ENCODE data around the gene CKS2. TPM values are rescaled to one million over a fixed set of nuclear protein-coding genes. Genes with fewer than 3 reads are reported as not detected.

Gene CKS2
- total RNA-seq, 1 experiment from 2014 or later = 90.4 TPM

DNA sequence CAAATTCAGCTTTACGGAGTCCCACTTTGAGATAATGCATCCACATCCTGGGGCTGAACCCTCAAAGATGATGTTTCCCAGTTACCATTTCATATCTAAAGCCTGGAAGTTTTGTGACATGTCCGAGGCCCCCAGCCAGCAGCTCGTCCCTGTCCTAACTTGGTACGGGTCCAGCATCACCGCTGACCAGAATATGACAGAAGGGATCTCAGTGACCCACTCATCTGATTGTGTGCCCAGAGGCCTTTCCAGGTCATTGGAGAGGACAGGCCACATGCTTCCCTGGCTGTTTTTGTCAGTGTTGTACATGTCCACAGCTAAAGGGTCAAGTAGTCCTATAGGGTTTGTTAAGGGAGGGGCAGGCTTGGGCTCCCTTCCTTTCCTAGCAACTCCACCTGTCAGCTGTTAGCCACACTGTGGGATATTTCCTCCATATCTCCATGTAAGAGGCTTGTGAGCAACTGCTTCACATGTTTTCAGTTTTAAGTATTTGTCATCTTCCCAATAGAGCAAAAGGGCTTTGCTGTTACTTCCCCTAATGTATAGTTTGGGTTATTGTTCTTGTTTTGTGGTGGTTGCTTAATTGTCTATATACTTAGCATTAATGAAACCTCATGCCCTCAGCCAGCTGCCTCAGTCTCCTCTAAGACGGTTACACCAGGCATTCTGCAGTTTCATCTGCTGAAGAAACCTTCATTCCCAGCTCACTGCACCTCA is 40.7 kb downstream of the CKS2 start:
- Mint-ChIP-seq H3K4me3 (ENCODE audit: unreplicated experiment) (no peak overlapping the region), H3K4me1 (ENCODE audit: insufficient read depth, unreplicated experiment) (no peaks in the 10 kb centered on the region), H3K27me3 (ENCODE audit: insufficient read depth, unreplicated experiment) (no peaks in the 10 kb centered on the region), H3K36me3 (ENCODE audit: insufficient read depth, unreplicated experiment) (peaks cover 87% of the 10 kb centered on the region), H3K27ac (ENCODE audit: low read depth, unreplicated experiment) (no peak overlapping the region), H3K9me3 (ENCODE audit: unreplicated experiment) (no peaks in the 10 kb centered on the region)
- CTCF ChIA-PET = interaction anchor here (0.6 to 1.6 kb wide), 2 partner anchors 46 to 197 kb away, joined by 3 to 4 read pairs; no protein-coding TSS in a partner anchor
- intact Hi-C loops (cut with micrococcal nuclease) = no loop called here
- no peak for DNase-seq (ENCODE audit: unreplicated experiment)
- TF ChIP-seq, protein P1, sequence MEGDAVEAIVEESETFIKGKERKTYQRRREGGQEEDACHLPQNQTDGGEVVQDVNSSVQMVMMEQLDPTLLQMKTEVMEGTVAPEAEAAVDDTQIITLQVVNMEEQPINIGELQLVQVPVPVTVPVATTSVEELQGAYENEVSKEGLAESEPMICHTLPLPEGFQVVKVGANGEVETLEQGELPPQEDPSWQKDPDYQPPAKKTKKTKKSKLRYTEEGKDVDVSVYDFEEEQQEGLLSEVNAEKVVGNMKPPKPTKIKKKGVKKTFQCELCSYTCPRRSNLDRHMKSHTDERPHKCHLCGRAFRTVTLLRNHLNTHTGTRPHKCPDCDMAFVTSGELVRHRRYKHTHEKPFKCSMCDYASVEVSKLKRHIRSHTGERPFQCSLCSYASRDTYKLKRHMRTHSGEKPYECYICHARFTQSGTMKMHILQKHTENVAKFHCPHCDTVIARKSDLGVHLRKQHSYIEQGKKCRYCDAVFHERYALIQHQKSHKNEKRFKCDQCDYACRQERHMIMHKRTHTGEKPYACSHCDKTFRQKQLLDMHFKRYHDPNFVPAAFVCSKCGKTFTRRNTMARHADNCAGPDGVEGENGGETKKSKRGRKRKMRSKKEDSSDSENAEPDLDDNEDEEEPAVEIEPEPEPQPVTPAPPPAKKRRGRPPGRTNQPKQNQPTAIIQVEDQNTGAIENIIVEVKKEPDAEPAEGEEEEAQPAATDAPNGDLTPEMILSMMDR (IDR thresholded peaks at IDR 0.05; ENCODE audit: unreplicated experiment) = no peak
- POLR2A ChIA-PET = interaction anchor here (1.0 kb wide), 1 partner anchor 9 kb away, joined by 4 read pairs; no protein-coding TSS in a partner anchor
- no TSS peak for BruUV-seq (replicated peaks)

DNA sequence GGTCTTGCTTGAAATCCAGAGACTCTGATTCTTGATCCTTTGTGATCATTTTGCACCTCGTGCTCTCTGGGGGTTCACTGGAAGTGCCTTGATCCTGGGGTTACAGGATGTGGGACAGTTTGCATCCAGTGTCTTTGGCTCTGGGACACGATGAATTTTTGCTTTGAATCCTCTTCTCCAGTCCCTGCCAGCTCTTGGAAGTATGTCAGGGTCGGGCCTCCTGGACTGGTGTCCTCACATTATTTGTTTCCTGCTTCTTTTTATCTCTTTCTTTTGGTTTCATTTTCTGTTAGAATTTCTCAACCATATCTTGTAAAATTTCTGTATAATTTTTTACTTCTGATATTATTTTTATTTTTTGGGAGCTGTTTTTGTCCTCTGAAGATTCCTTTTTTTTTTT is 41.5 kb downstream of the CKS2 start:
- CTCF ChIA-PET = no interaction called here
- Mint-ChIP-seq H3K27me3 (ENCODE audit: insufficient read depth, unreplicated experiment) (no peaks in the 10 kb centered on the region), H3K27ac (ENCODE audit: low read depth, unreplicated experiment) (no peak overlapping the region), H3K4me1 (ENCODE audit: insufficient read depth, unreplicated experiment) (no peaks in the 10 kb centered on the region), H3K36me3 (ENCODE audit: insufficient read depth, unreplicated experiment) (peaks cover 86% of the 10 kb centered on the region), H3K4me3 (ENCODE audit: unreplicated experiment) (no peak overlapping the region), H3K9me3 (ENCODE audit: unreplicated experiment) (no peaks in the 10 kb centered on the region)
- no peak for DNase-seq (ENCODE audit: unreplicated experiment)
- TF ChIP-seq, protein P1 (IDR thresholded peaks at IDR 0.05; ENCODE audit: unreplicated experiment) = no peak
- BruUV-seq (replicated peaks) = no TSS peak
- intact Hi-C loops (cut with micrococcal nuclease) = no loop called here
- POLR2A ChIA-PET = interaction anchor here (0.7 to 1.0 kb wide), 2 partner anchors 8 to 40 kb away, joined by 3 to 4 read pairs; no protein-coding TSS in a partner anchor

DNA sequence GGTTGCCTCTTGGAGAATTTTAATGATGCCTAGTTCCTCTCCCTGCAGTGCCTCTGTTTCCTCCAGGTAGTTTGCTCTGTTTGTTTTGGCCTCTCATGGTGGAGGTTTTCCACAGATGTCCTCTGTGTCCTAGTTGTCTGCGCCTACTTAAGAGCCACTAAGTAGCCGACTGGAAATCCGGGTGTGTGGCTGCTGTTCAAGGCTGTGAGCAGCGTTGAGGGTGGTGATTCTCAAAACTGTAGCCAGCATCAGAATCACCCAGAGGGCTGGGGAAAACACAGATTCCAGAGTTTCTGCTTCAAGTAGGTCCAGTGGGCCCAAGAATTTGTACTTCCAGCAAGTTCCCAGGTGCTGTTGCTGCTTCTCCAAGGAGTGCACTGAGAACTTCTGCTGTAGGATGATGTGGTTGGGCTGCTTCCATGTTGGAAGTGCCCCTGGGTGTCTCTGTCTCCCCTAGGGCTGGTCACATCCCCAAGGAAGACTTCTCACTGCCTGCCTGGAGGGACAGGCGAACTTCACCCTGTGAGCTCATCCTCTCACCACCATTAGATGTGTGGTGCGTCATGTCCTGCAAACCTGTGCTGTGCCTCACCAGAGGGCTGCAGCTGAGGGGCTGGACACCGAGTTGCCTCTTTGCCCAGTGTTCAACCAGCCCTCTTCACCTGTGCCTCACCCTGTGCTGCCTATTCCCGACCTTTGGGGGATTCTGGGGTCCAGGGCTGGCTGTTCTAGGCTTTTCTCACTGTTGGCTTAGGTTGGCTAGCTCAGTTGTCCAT is 42.1 kb downstream of the CKS2 start:
- no peak for DNase-seq (ENCODE audit: unreplicated experiment)
- Mint-ChIP-seq H3K4me1 (ENCODE audit: insufficient read depth, unreplicated experiment) (no peaks in the 10 kb centered on the region), H3K27me3 (ENCODE audit: insufficient read depth, unreplicated experiment) (no peaks in the 10 kb centered on the region), H3K4me3 (ENCODE audit: unreplicated experiment) (no peak overlapping the region), H3K27ac (ENCODE audit: low read depth, unreplicated experiment) (no peak overlapping the region), H3K9me3 (ENCODE audit: unreplicated experiment) (no peaks in the 10 kb centered on the region), H3K36me3 (ENCODE audit: insufficient read depth, unreplicated experiment) (peaks cover 84% of the 10 kb centered on the region)
- CTCF ChIA-PET = interaction anchor here (0.6 kb wide), 1 partner anchor 747 kb away, joined by 3 read pairs; no protein-coding TSS in a partner anchor
- no TSS peak for BruUV-seq (replicated peaks)
- intact Hi-C loops (cut with micrococcal nuclease) = no loop called here
- TF ChIP-seq, protein P1 (IDR thresholded peaks at IDR 0.05; ENCODE audit: unreplicated experiment) = no peak
- POLR2A ChIA-PET = interaction anchor here (0.7 to 1.0 kb wide), 2 partner anchors 8 to 41 kb away, joined by 3 to 4 read pairs; no protein-coding TSS in a partner anchor

DNA sequence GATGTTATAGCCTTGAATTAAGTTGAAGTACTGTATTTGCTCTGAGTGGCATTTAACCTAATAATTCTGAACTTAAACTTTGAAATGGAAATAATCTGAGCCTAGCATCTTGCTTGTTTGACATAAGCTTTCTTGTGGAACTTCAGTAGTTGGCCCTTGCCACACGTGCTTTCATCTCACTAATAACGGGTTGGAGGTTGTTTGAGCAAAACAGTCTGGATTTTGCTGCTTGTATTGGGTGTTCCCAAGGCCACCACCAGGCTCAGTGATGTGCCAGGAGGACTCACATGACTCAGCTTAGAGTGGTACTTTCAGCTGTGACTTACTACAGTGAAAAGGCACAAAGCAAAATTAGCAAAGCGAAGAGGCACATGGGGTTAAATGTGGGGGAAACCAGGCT is 43.0 kb downstream of the CKS2 start:
- no peaks in the 10 kb centered on the region for H3K4me1 Mint-ChIP-seq (ENCODE audit: insufficient read depth, unreplicated experiment)
- H3K36me3 Mint-ChIP-seq (ENCODE audit: insufficient read depth, unreplicated experiment) = peaks cover 81% of the 10 kb centered on the region
- ChIA-PET POLR2A (no interaction called here), CTCF (no interaction called here)
- H3K4me3 Mint-ChIP-seq (ENCODE audit: unreplicated experiment) = no peak overlapping the region
- no peak for DNase-seq (ENCODE audit: unreplicated experiment)
- H3K27me3 Mint-ChIP-seq (ENCODE audit: insufficient read depth, unreplicated experiment) = no peaks in the 10 kb centered on the region
- TF ChIP-seq, protein P1 (IDR thresholded peaks at IDR 0.05; ENCODE audit: unreplicated experiment) = no peak
- H3K27ac Mint-ChIP-seq (ENCODE audit: low read depth, unreplicated experiment) = no peak overlapping the region
- BruUV-seq (replicated peaks) = no TSS peak
- no peaks in the 10 kb centered on the region for H3K9me3 Mint-ChIP-seq (ENCODE audit: unreplicated experiment)
- intact Hi-C loops (cut with micrococcal nuclease) = no loop called here

Measured in MCF 10A (cell line).